ENCODE measurements around the gene FLNC.

- TF ChIP-seq CTCF (IDR thresholded peaks at IDR 0.05; ENCODE audit: poor library complexity) (no peak), EZH2 (IDR thresholded peaks at IDR 0.05; ENCODE audit: borderline replicate concordance) (no peak), EZH2phosphoT487 (IDR thresholded peaks at IDR 0.05; ENCODE audit: low read depth, severe bottlenecking, unreplicated experiment) (no peak)
Observed at GRCh38 chr7:128848289-128849155, 18.3 kb downstream of the FLNC start.

Measured in hepatocyte (in vitro differentiated cells).